GM12878 (cell line): ENCODE results near the gene BCAP29.

Experiments used
- ATF2 ChIP-seq: IDR thresholded peaks from 2 replicates; pipeline ENCODE4 v1.6.1; 2012; ENCODE audit warnings: low read length, inconsistent platforms
- ATF3 ChIP-seq: IDR thresholded peaks from 2 replicates; pipeline ENCODE4 v1.6.1; 2011; ENCODE audit warnings: low read depth, mild to moderate bottlenecking, low read length, moderate library complexity, borderline replicate concordance; ENCODE audit errors: extremely low read depth
- ATF7 ChIP-seq: fragments of 450-650 bp; IDR thresholded peaks from 2 replicates; pipeline ENCODE4 v1.6.1; 2016; ENCODE audit warnings: low read depth, mild to moderate bottlenecking
- CTCF ChIP-seq, 3 experiments: IDR thresholded peaks in 2 of 3; conservative IDR thresholded peaks in 1 of 3; 2 replicates each; pipeline ENCODE4 v1.5.1; 2011; ENCODE audit warnings: low read depth in 3 of 3, low read length in 3 of 3, mild to moderate bottlenecking in 3 of 3, control low read depth in 2 of 3, moderate library complexity in 2 of 3, inconsistent platforms in 1 of 3, mixed read lengths in 1 of 3; ENCODE audit not compliant: control insufficient read depth in 2 of 3, insufficient read depth in 1 of 3; ENCODE audit errors: extremely low read depth in 1 of 3
- EZH2 ChIP-seq: IDR thresholded peaks from 2 replicates; pipeline ENCODE4 v1.6.1; 2012; ENCODE audit warnings: low read depth, mild to moderate bottlenecking, control low read depth, inconsistent platforms, low read length, borderline replicate concordance; ENCODE audit not compliant: control insufficient read depth
- JUNB ChIP-seq: IDR thresholded peaks from 2 replicates; pipeline ENCODE4 v1.6.1; 2016; ENCODE audit warnings: antibody characterized with exemption, mild to moderate bottlenecking
- POLR2A ChIP-seq: IDR thresholded peaks from 2 replicates; pipeline ENCODE4 v1.6.1; 2011; ENCODE audit warnings: low read depth, mild to moderate bottlenecking, low read length
- SRF ChIP-seq, 2 experiments: IDR thresholded peaks; 2 replicates each; pipeline ENCODE4 v1.6.1; 2011; ENCODE audit warnings: low read depth in 2 of 2, low read length in 2 of 2, mild to moderate bottlenecking in 1 of 2, moderate library complexity in 1 of 2
- TARDBP ChIP-seq: IDR thresholded peaks from 2 replicates; pipeline ENCODE4 v1.6.1; 2016; ENCODE audit warnings: borderline replicate concordance
- USF2 ChIP-seq: IDR thresholded peaks from 2 replicates; pipeline ENCODE4 v1.6.1; 2011; ENCODE audit warnings: low read depth, low read length, improper control_type of control experiment, borderline replicate concordance
- ZBED1 ChIP-seq: IDR thresholded peaks from 2 replicates; pipeline ENCODE4 v1.6.1; 2016; ENCODE audit warnings: borderline replicate concordance

DNA sequence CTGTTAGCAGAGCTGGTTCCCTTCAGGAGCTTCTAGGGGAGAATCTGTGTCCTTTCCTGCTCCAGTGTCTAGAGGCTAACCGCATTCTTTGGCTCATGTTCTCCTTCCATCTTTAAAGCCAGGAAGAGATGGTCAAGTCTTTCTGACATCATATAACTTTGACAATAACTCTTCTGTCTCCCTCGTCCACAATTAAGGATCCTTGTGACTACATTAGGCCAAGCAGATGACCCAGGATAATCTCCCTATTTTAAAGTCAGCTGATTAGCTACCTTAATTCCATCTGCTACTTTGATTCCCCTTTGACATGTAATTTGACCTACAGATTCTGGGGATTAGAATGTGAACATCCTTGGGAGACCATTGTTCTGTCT lies 52.4 kb downstream of the BCAP29 start:
- TF ChIP-seq CTCF (IDR thresholded peaks at IDR 0.05 in 2 of 3, conservative IDR thresholded peaks at IDR 0.05 in 1 of 3; ENCODE audit: control insufficient read depth in 2 of 3, extremely low read depth in 1 of 3, insufficient read depth in 1 of 3, low read depth in 3 of 3, low read length in 3 of 3) (no peak), ATF2 (no peak), SRF (IDR thresholded peaks at IDR 0.05; ENCODE audit: low read depth in 2 of 2, low read length in 2 of 2) (no peak), USF2 (no peak), POLR2A (no peak), TARDBP (no peak), ATF7 (no peak), ZBED1 (no peak), ATF3 (no peak), EZH2 (no peak), JUNB (no peak)
